ENCODE measurements around the gene CNP.

- TF ChIP-seq REST (IDR thresholded peaks at IDR 0.05; ENCODE audit: insufficient read depth in 1 of 2, low read depth in 2 of 2, low read length in 2 of 2) (no peak), POLR2AphosphoS5 (IDR thresholded peaks at IDR 0.05; ENCODE audit: low read depth, low read length) (no peak), TAF1 (IDR thresholded peaks at IDR 0.05; ENCODE audit: borderline replicate concordance, insufficient read depth, low read length) (no peak), SIN3A (IDR thresholded peaks at IDR 0.05; ENCODE audit: borderline replicate concordance, insufficient read depth, low read length) (no peak)
These were observed 3.7 kb upstream of the CNP start for GRCh38 chr17:41962768-41963434.
